ENCODE data around the gene PLXNB2. TPM values are rescaled to one million over a fixed set of nuclear protein-coding genes. Genes with fewer than 3 reads are reported as not detected.
A peak's percentile ranks its signal among the peaks of the same experiment; 100 is the strongest.

PLXNB2 gene
- total and polyA plus RNA-seq, 7 experiments from 2014 or later: 0.05 to 138 (median 3.5) TPM

GRCh38 chr22:50253046-50253915 lies 54.2 kb downstream of the PLXNB2 start:
- H3K9me3 Mint-ChIP-seq: no peaks in the 10 kb centered on the region
- Histone ChIP-seq H3K27ac (ENCODE audit: low read depth, low read length) (no peak overlapping the region), H3K4me1 (ENCODE audit: control insufficient read depth in 2 of 2, insufficient read depth in 2 of 2, low read length in 2 of 2) (peaks cover 15 to 24% of the 10 kb centered on the region in 2 donors), H3K36me3 (ENCODE audit: control insufficient read depth in 2 of 3, insufficient read depth in 3 of 3, low read length in 3 of 3) (peaks cover 0 to 9% (median 0%) of the 10 kb centered on the region in 3 experiments), H3K4me3 (ENCODE audit: low read length) (no peak overlapping the region), H3K27me3 (ENCODE audit: control insufficient read depth in 2 of 2, insufficient read depth in 2 of 2, low read length in 2 of 2) (no peaks in the 10 kb centered on the region), H3K9me3 (ENCODE audit: control insufficient read depth in 2 of 3, low read length in 3 of 3) (no peaks in the 10 kb centered on the region)
- intact Hi-C loops (cut with micrococcal nuclease): loop anchor here (5.0 kb wide), 2 partner anchors 59 to 274 kb away; partner anchors contain the start of gene SCO2 (in 1 of the 2)
- ChIA-PET CTCF (interaction anchor here (0.7 to 2.6 kb wide), 7 partner anchors 13 to 367 kb away, joined by 3 to 18 read pairs (median 4); no protein-coding TSS in a partner anchor), POLR2A (interaction anchor here (0.6 to 3.6 kb wide), 4 partner anchors 14 to 368 kb away, joined by 3 to 24 read pairs (median 3); no protein-coding TSS in a partner anchor)
- peaks cover 0 to 15% (median 6%) of the 10 kb centered on the region in 7 donors for H3K4me1 Mint-ChIP-seq
- H3K36me3 Mint-ChIP-seq: peaks cover 0 to 1% (median 0%) of the 10 kb centered on the region in 5 donors
- peaks cover 0 to 4% (median 0%) of the 10 kb centered on the region in 5 donors for H3K27me3 Mint-ChIP-seq
- DNase-seq (no peak), ATAC-seq (no peak)
- no peak overlapping the region for H3K4me3 Mint-ChIP-seq
- peak overlapping the region in 2 of 9 donors; percentile 65 to 77 for H3K27ac Mint-ChIP-seq

GRCh38 chr22:50252082-50253045 lies 55.1 kb downstream of the PLXNB2 start:
- Mint-ChIP-seq H3K27me3 (peaks cover 0 to 2% (median 0%) of the 10 kb centered on the region in 5 donors), H3K4me3 (peak overlapping the region; percentile 26 to 83 (median 66)), H3K9me3 (no peaks in the 10 kb centered on the region), H3K36me3 (peaks cover 0 to 3% (median 0%) of the 10 kb centered on the region in 5 donors), H3K27ac (peak overlapping the region in 5 of 9 donors; percentile 31 to 76 (median 34)), H3K4me1 (peaks cover under 1 to 22% (median 10%) of the 10 kb centered on the region in 7 donors)
- ATAC-seq (peak; percentile 81), DNase-seq (peak; percentile 50 to 73 (median 63))
- H3K4me3 ChIP-seq (ENCODE audit: low read length): no peak overlapping the region
- H3K9me3 ChIP-seq (ENCODE audit: control insufficient read depth in 2 of 3, low read length in 3 of 3): no peaks in the 10 kb centered on the region
- intact Hi-C loops (cut with micrococcal nuclease): loop anchor here (1.0 to 5.0 kb wide), 10 partner anchors 8 to 439 kb away; partner anchors contain the start of genes DENND6B (in 1 of the 2), MAPK11 (in 1 of the 2) and SCO2 (in 1 of the 2)
- ChIA-PET CTCF (interaction anchor here (0.7 to 2.6 kb wide), 11 partner anchors 10 to 439 kb away, joined by 3 to 18 read pairs (median 4); partner anchors contain the start of genes LMF2 and NCAPH2), POLR2A (interaction anchor here (0.6 to 3.6 kb wide), 12 partner anchors 10 to 372 kb away, joined by 3 to 24 read pairs (median 6); partner anchors contain the start of gene SCO2)
- peaks cover 21 to 32% of the 10 kb centered on the region in 2 donors for H3K4me1 ChIP-seq (ENCODE audit: control insufficient read depth in 2 of 2, insufficient read depth in 2 of 2, low read length in 2 of 2)
- H3K27me3 ChIP-seq (ENCODE audit: control insufficient read depth in 2 of 2, insufficient read depth in 2 of 2, low read length in 2 of 2): no peaks in the 10 kb centered on the region
- H3K27ac ChIP-seq (ENCODE audit: low read depth, low read length): peak overlapping the region; percentile 71
- peaks cover 0 to 18% (median 0%) of the 10 kb centered on the region in 3 experiments for H3K36me3 ChIP-seq (ENCODE audit: control insufficient read depth in 2 of 3, insufficient read depth in 3 of 3, low read length in 3 of 3)

GRCh38 chr22:50251477-50252081 lies 55.9 kb downstream of the PLXNB2 start:
- peak overlapping the region in 4 of 9 donors; percentile 31 to 76 (median 70) for H3K27ac Mint-ChIP-seq
- ChIA-PET POLR2A (interaction anchor here (0.8 to 3.6 kb wide), 14 partner anchors 9 to 372 kb away, joined by 3 to 24 read pairs (median 6); partner anchors contain the start of gene SCO2), CTCF (interaction anchor here (0.7 to 2.6 kb wide), 12 partner anchors 9 to 440 kb away, joined by 3 to 18 read pairs (median 4); partner anchors contain the start of genes LMF2, NCAPH2 and SCO2)
- Histone ChIP-seq H3K36me3 (ENCODE audit: control insufficient read depth in 2 of 3, insufficient read depth in 3 of 3, low read length in 3 of 3) (peaks cover 0 to 24% (median 0%) of the 10 kb centered on the region in 3 experiments), H3K4me3 (ENCODE audit: low read length) (peak overlapping the region; percentile 71), H3K27ac (ENCODE audit: low read depth, low read length) (peak overlapping the region; percentile 71), H3K4me1 (ENCODE audit: control insufficient read depth in 2 of 2, insufficient read depth in 2 of 2, low read length in 2 of 2) (peaks cover 23 to 33% of the 10 kb centered on the region in 2 donors), H3K27me3 (ENCODE audit: control insufficient read depth in 2 of 2, insufficient read depth in 2 of 2, low read length in 2 of 2) (no peaks in the 10 kb centered on the region), H3K9me3 (ENCODE audit: control insufficient read depth in 2 of 3, low read length in 3 of 3) (no peaks in the 10 kb centered on the region)
- no peaks in the 10 kb centered on the region for H3K9me3 Mint-ChIP-seq
- intact Hi-C loops (cut with micrococcal nuclease): loop anchor here (1.0 to 5.0 kb wide), 11 partner anchors 7 to 440 kb away; partner anchors contain the start of genes MAPK11 (in 2 of the 2), DENND6B (in 1 of the 2) and SCO2 (in 1 of the 2)
- H3K36me3 Mint-ChIP-seq: peaks cover 0 to 3% (median 0%) of the 10 kb centered on the region in 5 donors
- ATAC-seq (no peak), DNase-seq (peak in 2 of 9 donors; percentile 18 to 38)
- peaks cover 4 to 26% (median 15%) of the 10 kb centered on the region in 7 donors for H3K4me1 Mint-ChIP-seq
- H3K4me3 Mint-ChIP-seq: peak overlapping the region; percentile 17 to 83 (median 66)
- no peaks in the 10 kb centered on the region for H3K27me3 Mint-ChIP-seq

- peak within 1 kb of the TSS in 7 of 9 donors; percentile 31 to 80 (median 65) for H3K27ac Mint-ChIP-seq
- Histone ChIP-seq H3K4me3 (ENCODE audit: low read length) (peak within 1 kb of the TSS; percentile 71), H3K4me1 (ENCODE audit: control insufficient read depth in 2 of 2, insufficient read depth in 2 of 2, low read length in 2 of 2) (peaks cover 25 to 38% of the 10 kb centered on the region in 2 donors), H3K9me3 (ENCODE audit: control insufficient read depth in 2 of 3, low read length in 3 of 3) (no peaks in the 10 kb centered on the region), H3K36me3 (ENCODE audit: control insufficient read depth in 2 of 3, insufficient read depth in 3 of 3, low read length in 3 of 3) (peaks cover 0 to 32% (median 0%) of the 10 kb centered on the region in 3 experiments), H3K27ac (ENCODE audit: low read depth, low read length) (peak within 1 kb of the TSS; percentile 71), H3K27me3 (ENCODE audit: control insufficient read depth in 2 of 2, insufficient read depth in 2 of 2, low read length in 2 of 2) (no peaks in the 10 kb centered on the region)
- no peaks in the 10 kb centered on the region for H3K27me3 Mint-ChIP-seq
- CTCF ChIA-PET: interaction anchor here (0.6 to 2.6 kb wide), 12 partner anchors 8 to 441 kb away, joined by 3 to 18 read pairs (median 4); partner anchors contain the start of genes LMF2, NCAPH2 and SCO2
- ATAC-seq (peak; percentile 78), DNase-seq (peak; percentile 60 to 86 (median 71))
- no peaks in the 10 kb centered on the region for H3K9me3 Mint-ChIP-seq
- H3K4me3 Mint-ChIP-seq: peak within 1 kb of the TSS; percentile 61 to 88 (median 80)
- intact Hi-C loops (cut with micrococcal nuclease): loop anchor here (1.0 to 5.0 kb wide), 4 partner anchors 10 to 276 kb away; partner anchors contain the start of genes MAPK11 (in 1 of the 2) and SCO2 (in 1 of the 2)
- peaks cover 0 to 3% (median 0%) of the 10 kb centered on the region in 5 donors for H3K36me3 Mint-ChIP-seq
- POLR2A ChIA-PET: interaction anchor here (0.8 to 3.6 kb wide), 17 partner anchors 8 to 373 kb away, joined by 3 to 24 read pairs (median 5); partner anchors contain the start of genes NCAPH2 and SCO2
- peaks cover 4 to 26% (median 17%) of the 10 kb centered on the region in 7 donors for H3K4me1 Mint-ChIP-seq
Observed at GRCh38 chr22:50250555-50251476, 56.6 kb downstream of the PLXNB2 start, which contains the start of gene HDAC10. TSS of gene HDAC10 (minus strand) at chr22:50251265. CDS start at chr22:50251032, 233 bp downstream.
